Kidney (tissue), 14 donors: ENCODE data around the gene DPYSL3. TPM values are rescaled to one million over a fixed set of nuclear protein-coding genes. Genes with fewer than 3 reads are reported as not detected.

Source experiments
- DNase-seq, 5 donors: peaks; one replicate each; pipeline ENCODE4 v3.0.0-alpha.2; 2013 to 2020
- FAIRE-seq: peaks from 2 replicates; lab custom pipeline; 2012; peaks lifted over from hg19 to GRCh38; lab: Jason Lieb, UNC
- H3K27ac ChIP-seq, 2 donors: one replicate each; pipeline ENCODE4 v1.7.0; 2013; ENCODE audit warnings: low read depth in 2 of 2, low read length in 2 of 2, inconsistent platforms in 1 of 2
- H3K27me3 ChIP-seq: one replicate; pipeline ENCODE4 v1.7.1; 2013; ENCODE audit warnings: low read length, inconsistent platforms; ENCODE audit not compliant: control insufficient read depth, insufficient read depth
- H3K36me3 ChIP-seq, 3 donors: one replicate each; pipeline versions ENCODE4 v1.7.0 to v1.7.1; 2013; ENCODE audit warnings: low read length in 3 of 3, control low read depth in 1 of 3, inconsistent platforms in 1 of 3; ENCODE audit not compliant: insufficient read depth in 3 of 3, control insufficient read depth in 2 of 3
- H3K4me1 ChIP-seq, 3 donors: one replicate each; pipeline versions ENCODE4 v1.7.0 to v1.7.1; 2013; ENCODE audit warnings: low read length in 3 of 3, inconsistent platforms in 1 of 3, low read depth in 1 of 3; ENCODE audit not compliant: control insufficient read depth in 2 of 3, insufficient read depth in 2 of 3
- H3K4me3 ChIP-seq, 3 donors: one replicate each; pipeline versions ENCODE4 v1.7.0 to v1.8.1; 2013; ENCODE audit warnings: low read length in 3 of 3, control low read depth in 1 of 3, inconsistent platforms in 1 of 3
- H3K9ac ChIP-seq, 3 donors: one replicate each; pipeline versions ENCODE4 v1.7.0 to v1.7.1; 2013; ENCODE audit warnings: low read length in 3 of 3, control low read depth in 1 of 3, inconsistent platforms in 1 of 3
- H3K9me3 ChIP-seq, 3 donors: one replicate each; pipeline versions ENCODE4 v1.7.0 to v1.7.1; 2013; ENCODE audit warnings: low read length in 3 of 3, control low read depth in 1 of 3, inconsistent platforms in 1 of 3; ENCODE audit not compliant: control insufficient read depth in 2 of 3, insufficient read depth in 1 of 3
- intact Hi-C: fragments of 100-400 bp; cut with DNase I; formaldehyde crosslinking; loops from one replicate; pipeline ENCODE4 v1.11.1; 2022
- polyA plus RNA-seq: library from polyadenylated mRNA; stranded (reverse); fragments of 350-450 nt; fragmentation: Illumina TruSeq; extraction: RNeasy Lipid Tissue Mini Kit (QIAGEN cat#74804); gene quantifications from one replicate; pipeline ENCODE4 v1.2.3, GENCODE V29; 2014; ENCODE audit warnings: low read depth, low replicate concordance; ENCODE audit not compliant: insufficient read depth
- total RNA-seq: library from RNA; stranded (reverse); fragmentation: NEBNext Ultra II Directional; extraction: Animal tissue kit (Norgen Biotek cat#: 25700); gene quantifications from one replicate; pipeline ENCODE4 v1.2.1, GENCODE V29; 2021
- TF ChIP-seq, protein P1 (sequence below): IDR thresholded peaks from 3 replicates; pipeline ENCODE4 v1.5.1; 2012; ENCODE audit warnings: mild to moderate bottlenecking, moderate library complexity, borderline replicate concordance; ENCODE audit not compliant: insufficient read depth; ENCODE audit errors: extremely low read depth
- donor health status: control.
- donor health status: control.
- donor health status: control.
- donor health status: control.
- donor health status: control.
- donor health status: DM: yes; HTN: yes; CAD: no.
- donor health status: Normal renal cell carcinoma (clear cell type).

DPYSL3 gene
- total and polyA plus RNA-seq, 2 donors from 2014 or later: 7.1 to 19.1 TPM

DNA sequence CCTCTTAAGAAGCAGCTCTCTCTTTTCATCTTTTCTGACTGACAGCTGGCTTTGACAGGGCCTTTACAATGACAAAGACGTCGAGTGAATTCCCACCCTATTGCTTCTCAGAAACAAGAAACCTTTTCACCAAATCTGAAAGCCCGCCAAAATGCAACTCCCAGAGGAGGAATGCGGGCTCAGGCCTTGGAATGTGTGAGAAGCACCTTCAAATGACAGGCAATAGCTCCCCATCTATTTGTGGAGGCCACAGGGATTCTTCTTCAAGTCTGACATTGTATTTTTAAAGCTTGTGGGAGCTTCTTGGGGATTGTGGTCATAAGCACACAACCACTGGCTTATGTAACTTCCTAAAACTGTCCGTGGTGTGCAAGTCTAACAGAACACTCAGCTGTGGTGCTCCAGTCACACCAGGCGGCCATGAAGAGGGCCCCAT, 72.7 kb downstream of the DPYSL3 start:
- no peak overlapping the region for H3K9ac ChIP-seq
- no peaks in the 10 kb centered on the region for H3K9me3 ChIP-seq
- intact Hi-C loops: no loop called here
- DNase-seq: no peak
- no peaks in the 10 kb centered on the region for H3K27me3 ChIP-seq
- TF ChIP-seq, protein P1, sequence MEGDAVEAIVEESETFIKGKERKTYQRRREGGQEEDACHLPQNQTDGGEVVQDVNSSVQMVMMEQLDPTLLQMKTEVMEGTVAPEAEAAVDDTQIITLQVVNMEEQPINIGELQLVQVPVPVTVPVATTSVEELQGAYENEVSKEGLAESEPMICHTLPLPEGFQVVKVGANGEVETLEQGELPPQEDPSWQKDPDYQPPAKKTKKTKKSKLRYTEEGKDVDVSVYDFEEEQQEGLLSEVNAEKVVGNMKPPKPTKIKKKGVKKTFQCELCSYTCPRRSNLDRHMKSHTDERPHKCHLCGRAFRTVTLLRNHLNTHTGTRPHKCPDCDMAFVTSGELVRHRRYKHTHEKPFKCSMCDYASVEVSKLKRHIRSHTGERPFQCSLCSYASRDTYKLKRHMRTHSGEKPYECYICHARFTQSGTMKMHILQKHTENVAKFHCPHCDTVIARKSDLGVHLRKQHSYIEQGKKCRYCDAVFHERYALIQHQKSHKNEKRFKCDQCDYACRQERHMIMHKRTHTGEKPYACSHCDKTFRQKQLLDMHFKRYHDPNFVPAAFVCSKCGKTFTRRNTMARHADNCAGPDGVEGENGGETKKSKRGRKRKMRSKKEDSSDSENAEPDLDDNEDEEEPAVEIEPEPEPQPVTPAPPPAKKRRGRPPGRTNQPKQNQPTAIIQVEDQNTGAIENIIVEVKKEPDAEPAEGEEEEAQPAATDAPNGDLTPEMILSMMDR: no peak
- no peaks in the 10 kb centered on the region for H3K4me1 ChIP-seq
- no peak overlapping the region for H3K27ac ChIP-seq
- FAIRE-seq: no peak
- no peak overlapping the region for H3K4me3 ChIP-seq
- no peaks in the 10 kb centered on the region for H3K36me3 ChIP-seq

DNA sequence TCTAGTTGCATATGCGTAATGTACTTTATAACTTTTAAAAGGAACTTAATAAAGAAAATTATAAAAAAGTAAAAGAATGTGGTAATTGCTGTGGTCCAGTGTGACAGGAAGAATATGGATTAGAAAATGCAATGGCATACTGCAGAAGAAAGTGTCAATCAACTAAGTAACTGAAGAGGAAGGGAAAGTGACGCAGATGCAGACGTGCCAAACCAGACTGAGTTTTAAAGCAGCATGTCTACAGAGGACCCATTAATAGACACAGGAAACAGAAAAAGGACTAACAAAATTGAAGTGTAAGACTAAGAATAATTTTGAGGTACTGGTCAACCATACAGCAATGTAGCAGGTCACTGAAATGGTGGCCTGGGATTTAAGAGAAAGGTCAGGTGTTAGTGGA, 73.3 kb downstream of the DPYSL3 start:
- no peak for FAIRE-seq

DNA sequence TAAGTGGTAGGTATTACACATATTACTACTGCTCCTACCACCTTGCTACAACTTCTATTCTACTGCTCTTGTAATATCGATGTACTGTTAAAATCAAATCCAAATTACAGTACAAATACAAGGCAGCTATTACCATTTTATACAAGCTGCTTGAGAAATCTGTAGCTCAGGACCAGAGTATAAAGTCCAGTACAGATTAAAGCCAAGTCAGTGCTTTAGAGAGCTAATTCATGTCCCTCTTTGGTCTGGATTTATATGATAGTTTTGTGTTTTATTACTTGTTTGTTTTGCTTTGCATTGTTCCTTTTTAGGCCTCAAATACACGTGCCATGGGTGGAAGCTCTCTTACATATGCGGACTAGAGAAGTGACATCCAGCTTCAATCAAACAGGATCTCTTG, 75.8 kb downstream of the DPYSL3 start:
- no peaks in the 10 kb centered on the region for H3K27me3 ChIP-seq
- no peaks in the 10 kb centered on the region for H3K9me3 ChIP-seq
- H3K4me1 ChIP-seq: no peaks in the 10 kb centered on the region
- TF ChIP-seq, protein P1: no peak
- no peak overlapping the region for H3K9ac ChIP-seq
- intact Hi-C loops: no loop called here
- DNase-seq (no peak), FAIRE-seq (no peak)
- H3K4me3 ChIP-seq: no peak overlapping the region
- H3K36me3 ChIP-seq: no peaks in the 10 kb centered on the region
- no peak overlapping the region for H3K27ac ChIP-seq

More for the DNA sequence above, 73.3 kb downstream of the DPYSL3 start:
- Histone ChIP-seq H3K9me3 (no peaks in the 10 kb centered on the region), H3K36me3 (no peaks in the 10 kb centered on the region), H3K4me3 (no peak overlapping the region), H3K9ac (no peak overlapping the region), H3K4me1 (no peaks in the 10 kb centered on the region), H3K27ac (no peak overlapping the region), H3K27me3 (no peaks in the 10 kb centered on the region)
- DNase-seq: no peak
- TF ChIP-seq, protein P1: no peak
- intact Hi-C loops: no loop called here

DNA sequence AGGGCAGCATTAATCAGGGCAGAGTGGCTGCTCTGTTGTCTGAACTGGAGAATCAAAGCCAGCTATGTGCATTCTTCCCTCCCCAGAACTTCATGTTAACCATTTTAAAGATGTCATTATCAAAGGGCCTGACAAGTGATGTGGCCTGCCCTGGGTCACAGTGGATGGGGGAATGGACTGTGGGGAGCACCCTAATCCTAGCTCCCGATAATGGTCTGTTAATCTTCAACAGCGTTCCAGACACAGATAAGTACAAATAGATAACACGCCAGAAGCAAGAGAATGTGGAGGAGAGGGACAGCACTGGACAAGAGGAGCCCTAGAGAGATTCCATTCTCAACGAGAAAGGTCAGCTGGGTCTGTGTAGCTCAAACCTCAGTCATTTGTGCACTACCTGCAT, 77.5 kb downstream of the DPYSL3 start:
- FAIRE-seq (no peak), DNase-seq (no peak)
- no peak overlapping the region for H3K9ac ChIP-seq
- intact Hi-C loops: no loop called here
- no peaks in the 10 kb centered on the region for H3K4me1 ChIP-seq
- no peaks in the 10 kb centered on the region for H3K9me3 ChIP-seq
- no peak overlapping the region for H3K27ac ChIP-seq
- no peaks in the 10 kb centered on the region for H3K36me3 ChIP-seq
- TF ChIP-seq, protein P1: no peak
- no peak overlapping the region for H3K4me3 ChIP-seq
- H3K27me3 ChIP-seq: no peaks in the 10 kb centered on the region
